PC-3 (cell line): ENCODE results near the gene KRCC1. TPM values are rescaled to one million over a fixed set of nuclear protein-coding genes. Genes with fewer than 3 reads are reported as not detected.

Experiments used
- ATAC-seq: fragments of 200-7000 bp; cut with Tn5 transposase; 2 replicates; pipeline ENCODE4 v1.9.1; 2020; ENCODE audit warnings: mild to moderate bottlenecking, moderate library complexity
- BruUV-seq: library from RNA; stranded (reverse); fragments of 400-500 nt; replicated peaks from 2 replicates; lab custom pipeline; 2021; lab: Mats Ljungman, UMichigan
- CTCF ChIA-PET: fragments of 300-600 bp; sonication (Branson Sonifier 250); formaldehyde crosslinking; loops from one replicate; lab custom pipeline; 2022; ENCODE audit warnings: antibody characterized with exemption; lab: Charles Lee
- POLR2A ChIA-PET: fragments of 300-600 bp; sonication (Branson Sonifier 250); formaldehyde crosslinking; loops from one replicate; lab custom pipeline; 2022; ENCODE audit warnings: antibody characterized with exemption; ENCODE audit not compliant: unreplicated experiment; lab: Charles Lee
- DNase-seq: peaks from one replicate; pipeline ENCODE4 v3.0.0-alpha.2; 2015
- H2AFZ ChIP-seq: fragments of 300-600 bp; sonication (generic); 2 replicates; pipeline ENCODE4 v1.6.0; 2016; ENCODE audit warnings: antibody characterized with exemption, low read length
- H3F3A ChIP-seq: fragments of 300-600 bp; sonication (generic); one replicate; pipeline ENCODE4 v1.6.0; 2017; ENCODE audit warnings: antibody characterized with exemption, low read length, control low read depth, mild to moderate bottlenecking; ENCODE audit not compliant: unreplicated experiment
- H3K27ac ChIP-seq: fragments of 300-600 bp; sonication (generic); 2 replicates; pipeline ENCODE4 v1.5.1; 2016; ENCODE audit warnings: mild to moderate bottlenecking, low read length
- H3K27me3 ChIP-seq: fragments of 300-600 bp; sonication (generic); 2 replicates; pipeline ENCODE4 v1.6.1; 2016; ENCODE audit warnings: low read length, mixed read lengths
- H3K36me3 ChIP-seq: fragments of 300-600 bp; sonication (generic); 2 replicates; pipeline ENCODE4 v1.6.1; 2016; ENCODE audit warnings: low read depth, mixed run types, low read length, mixed read lengths
- H3K4me1 ChIP-seq: fragments of 300-600 bp; sonication (generic); 2 replicates; pipeline ENCODE4 v1.5.1; 2016; ENCODE audit warnings: low read length; ENCODE audit not compliant: insufficient read depth
- H3K4me2 ChIP-seq: fragments of 300-600 bp; sonication (generic); 2 replicates; pipeline ENCODE4 v1.6.0; 2016; ENCODE audit warnings: low read length
- H3K4me3 ChIP-seq: fragments of 300-600 bp; sonication (generic); 2 replicates; pipeline ENCODE4 v1.5.1; 2016; ENCODE audit warnings: mild to moderate bottlenecking, low read length, mixed read lengths
- H3K79me2 ChIP-seq: fragments of 300-600 bp; sonication (generic); 2 replicates; pipeline ENCODE4 v1.6.1; 2017; ENCODE audit warnings: low read length, mixed read lengths
- H3K9ac ChIP-seq: fragments of 300-600 bp; sonication (generic); 2 replicates; pipeline ENCODE4 v1.6.0; 2016; ENCODE audit warnings: mild to moderate bottlenecking, low read length
- H3K9me2 ChIP-seq: fragments of 300-600 bp; sonication (generic); replicated peaks from 2 replicates; pipeline ENCODE4 v1.6.1; 2016; ENCODE audit warnings: mixed run types, low read length, mixed read lengths
- H3K9me3 ChIP-seq: fragments of 300-600 bp; sonication (generic); 2 replicates; pipeline ENCODE4 v1.6.1; 2016; ENCODE audit warnings: low read length, mixed read lengths
- H4K20me1 ChIP-seq: fragments of 300-600 bp; sonication (generic); 2 replicates; pipeline ENCODE4 v1.6.1; 2016; ENCODE audit warnings: low read length, mixed read lengths
- EZH2 ChIP-seq: fragments of 300-600 bp; sonication (generic); IDR thresholded peaks from one replicate; pipeline ENCODE4 v1.6.1; 2017; ENCODE audit warnings: antibody characterized with exemption, mild to moderate bottlenecking, low read length; ENCODE audit not compliant: unreplicated experiment
- EZH2phosphoT487 ChIP-seq: fragments of 300-600 bp; sonication (generic); IDR thresholded peaks from 2 replicates; pipeline ENCODE4 v1.6.1; 2018; ENCODE audit warnings: mild to moderate bottlenecking, antibody characterized with exemption, low read length, borderline replicate concordance
- intact Hi-C: fragments of 100-400 bp; cut with micrococcal nuclease; formaldehyde crosslinking; loops from 2 replicates; pipeline ENCODE4 v1.9.0; 2023
- total RNA-seq: library from RNA; depleted of rRNA; stranded (reverse); fragments of >200 nt; gene quantifications from 2 replicates; pipeline ENCODE4 v1.2.3, GENCODE V29; 2014
- TF ChIP-seq, protein P1 (sequence below): fragments of 300-600 bp; sonication (generic); conservative IDR thresholded peaks from 2 replicates; pipeline ENCODE4 v1.5.1; 2017; ENCODE audit warnings: antibody characterized with exemption, low read depth, mild to moderate bottlenecking, low read length

The KRCC1 gene
- total RNA-seq, 1 experiment from 2014 or later = 14.1 TPM

DNA sequence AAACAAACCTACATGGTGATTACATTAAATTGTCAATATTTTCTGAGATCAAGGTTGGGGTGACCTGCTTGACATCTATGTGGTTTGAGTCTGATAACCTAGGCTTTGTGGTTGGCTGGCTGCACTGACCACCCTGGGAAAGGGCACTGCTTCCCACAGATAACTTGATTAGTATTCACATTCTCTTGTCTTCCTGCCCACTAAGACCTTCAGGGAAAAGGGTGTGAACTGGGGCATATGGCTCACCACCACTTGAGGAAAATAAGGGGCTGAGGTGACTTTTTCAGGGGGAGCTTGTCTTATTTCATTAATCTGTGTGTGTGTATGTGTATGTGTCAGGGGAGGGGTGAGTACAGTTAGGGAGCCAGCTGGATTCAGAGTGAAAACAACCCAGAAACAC, 13.5 kb upstream of the KRCC1 start:
- intact Hi-C loops = no loop called here
- Histone ChIP-seq H3K9ac (no peak overlapping the region), H4K20me1 (no peaks in the 10 kb centered on the region), H3K9me3 (no peaks in the 10 kb centered on the region), H2AFZ (no peak overlapping the region), H3F3A (no peaks in the 10 kb centered on the region), H3K4me1 (no peaks in the 10 kb centered on the region), H3K79me2 (no peaks in the 10 kb centered on the region), H3K9me2 (no peaks in the 10 kb centered on the region), H3K4me2 (no peak overlapping the region), H3K4me3 (no peak overlapping the region), H3K27me3 (no peaks in the 10 kb centered on the region), H3K27ac (no peak overlapping the region), H3K36me3 (no peaks in the 10 kb centered on the region)
- ChIA-PET CTCF (no interaction called here), POLR2A (no interaction called here)
- TF ChIP-seq EZH2 = no peak
- no peak for TF ChIP-seq EZH2phosphoT487
- BruUV-seq = no TSS peak
- DNase-seq (no peak), ATAC-seq (no peak)

DNA sequence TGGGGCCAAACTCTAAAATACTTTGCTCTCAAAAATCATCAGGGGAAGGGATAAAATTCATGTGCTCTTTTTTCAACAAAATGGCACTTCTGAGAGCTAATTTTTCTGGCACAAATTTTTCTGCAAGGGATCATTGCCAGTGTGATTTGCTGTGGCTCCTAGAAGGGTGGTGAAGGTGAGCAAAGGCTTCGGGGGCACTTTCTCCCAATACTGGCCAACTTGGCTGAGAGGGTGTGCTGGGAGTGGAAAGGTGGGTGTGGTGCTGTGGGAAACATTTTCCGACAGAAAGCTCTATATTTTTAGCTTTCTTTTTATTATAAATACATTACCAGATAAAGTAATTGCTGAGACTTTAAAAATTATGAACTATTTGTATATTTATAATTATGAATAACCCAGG, 12.5 kb upstream of the KRCC1 start:
- no TSS peak for BruUV-seq
- Histone ChIP-seq H3K36me3 (no peaks in the 10 kb centered on the region), H3F3A (no peaks in the 10 kb centered on the region), H3K9ac (no peak overlapping the region), H3K27me3 (no peaks in the 10 kb centered on the region), H3K9me2 (no peaks in the 10 kb centered on the region), H3K79me2 (no peaks in the 10 kb centered on the region), H2AFZ (no peak overlapping the region), H3K4me3 (no peak overlapping the region), H3K27ac (no peak overlapping the region), H3K4me2 (no peak overlapping the region), H4K20me1 (no peaks in the 10 kb centered on the region), H3K9me3 (no peaks in the 10 kb centered on the region), H3K4me1 (no peaks in the 10 kb centered on the region)
- POLR2A ChIA-PET = no interaction called here
- DNase-seq = no peak
- CTCF ChIA-PET = no interaction called here
- TF ChIP-seq EZH2 (no peak), EZH2phosphoT487 (no peak)
- TF ChIP-seq, protein P1, sequence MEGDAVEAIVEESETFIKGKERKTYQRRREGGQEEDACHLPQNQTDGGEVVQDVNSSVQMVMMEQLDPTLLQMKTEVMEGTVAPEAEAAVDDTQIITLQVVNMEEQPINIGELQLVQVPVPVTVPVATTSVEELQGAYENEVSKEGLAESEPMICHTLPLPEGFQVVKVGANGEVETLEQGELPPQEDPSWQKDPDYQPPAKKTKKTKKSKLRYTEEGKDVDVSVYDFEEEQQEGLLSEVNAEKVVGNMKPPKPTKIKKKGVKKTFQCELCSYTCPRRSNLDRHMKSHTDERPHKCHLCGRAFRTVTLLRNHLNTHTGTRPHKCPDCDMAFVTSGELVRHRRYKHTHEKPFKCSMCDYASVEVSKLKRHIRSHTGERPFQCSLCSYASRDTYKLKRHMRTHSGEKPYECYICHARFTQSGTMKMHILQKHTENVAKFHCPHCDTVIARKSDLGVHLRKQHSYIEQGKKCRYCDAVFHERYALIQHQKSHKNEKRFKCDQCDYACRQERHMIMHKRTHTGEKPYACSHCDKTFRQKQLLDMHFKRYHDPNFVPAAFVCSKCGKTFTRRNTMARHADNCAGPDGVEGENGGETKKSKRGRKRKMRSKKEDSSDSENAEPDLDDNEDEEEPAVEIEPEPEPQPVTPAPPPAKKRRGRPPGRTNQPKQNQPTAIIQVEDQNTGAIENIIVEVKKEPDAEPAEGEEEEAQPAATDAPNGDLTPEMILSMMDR = no peak
- no peak for ATAC-seq
- intact Hi-C loops = no loop called here

DNA sequence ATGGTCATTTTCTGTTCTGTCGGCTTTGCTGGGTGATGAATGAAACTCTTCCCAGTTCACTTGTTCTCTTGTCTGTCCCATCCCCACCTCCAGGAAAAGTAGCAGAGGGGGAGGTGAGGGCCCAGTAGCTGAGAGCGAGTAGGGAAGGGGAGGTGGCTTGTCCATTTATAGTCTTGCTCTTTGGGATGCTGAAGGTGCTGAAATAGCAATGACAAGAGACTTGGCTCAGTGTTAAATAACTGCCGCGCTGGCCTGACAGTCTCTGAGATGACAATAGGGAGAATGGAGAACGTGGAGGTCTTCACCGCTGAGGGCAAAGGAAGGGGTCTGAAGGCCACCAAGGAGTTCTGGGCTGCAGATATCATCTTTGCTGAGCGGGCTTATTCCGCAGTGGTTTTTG, 12.0 kb upstream of the KRCC1 start, which contains the start of gene SMYD1:
TSS of gene SMYD1 (plus strand) at position 228 of the 400 bp plus-strand sequence. CDS start at position 268, 40 bp downstream.
- Histone ChIP-seq H3K4me2 (no peak within 1 kb of the TSS), H3K9me3 (no peaks in the 10 kb centered on the region), H3K4me3 (no peak within 1 kb of the TSS), H4K20me1 (no peaks in the 10 kb centered on the region), H3K9me2 (no peaks in the 10 kb centered on the region), H3K4me1 (no peaks in the 10 kb centered on the region), H3K79me2 (no peaks in the 10 kb centered on the region), H3F3A (no peaks in the 10 kb centered on the region), H3K36me3 (no peaks in the 10 kb centered on the region), H3K27me3 (no peaks in the 10 kb centered on the region), H2AFZ (no peak within 1 kb of the TSS), H3K27ac (no peak within 1 kb of the TSS), H3K9ac (no peak within 1 kb of the TSS)
- intact Hi-C loops = no loop called here
- ATAC-seq (no peak), DNase-seq (no peak)
- TF ChIP-seq, protein P1 = no peak
- TF ChIP-seq EZH2phosphoT487 (no peak), EZH2 (no peak)
- ChIA-PET POLR2A (no interaction called here), CTCF (no interaction called here)
- no TSS peak for BruUV-seq
